ENCODE data around the gene RAP1GDS1. TPM values are rescaled to one million over a fixed set of nuclear protein-coding genes. Genes with fewer than 3 reads are reported as not detected.

RAP1GDS1 gene
- total RNA-seq, 4 donors from 2014 or later: 5.9 to 8.6 (median 8.2) TPM

DNA sequence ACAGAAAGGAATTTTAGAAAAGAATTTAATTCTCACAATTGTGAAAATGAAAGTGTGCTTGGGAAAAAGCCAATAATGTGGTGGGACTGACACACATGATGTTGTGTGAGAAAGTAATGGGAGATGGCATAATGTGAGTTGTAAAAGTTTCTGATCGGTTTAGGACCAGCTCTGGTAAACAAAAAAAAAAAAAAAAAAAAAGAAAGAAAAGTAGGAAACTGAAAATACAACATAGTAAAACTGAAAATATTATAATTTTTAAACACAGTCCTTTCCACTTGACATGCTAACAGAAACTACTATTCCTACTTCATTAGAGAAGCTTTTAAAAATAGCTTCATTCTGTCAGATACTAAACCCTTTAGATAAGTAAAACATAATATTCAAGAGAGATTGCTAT lies 28.2 kb downstream of the RAP1GDS1 start:
- no peak overlapping the region for H3K27ac ChIP-seq
- no peaks in the 10 kb centered on the region for H3K36me3 ChIP-seq
- in situ Hi-C loops (cut with MboI; ENCODE audit: low sequenced_read_pairs in 4 of 4): no loop called here
- TF ChIP-seq CTCF (IDR thresholded peaks at IDR 0.05 in 4 of 5, conservative IDR thresholded peaks at IDR 0.05 in 1 of 5): no peak
- TF ChIP-seq POLR2A (IDR thresholded peaks at IDR 0.05): no peak
- intact Hi-C loops (cut with DNase I; ENCODE audit: low total_unique reads): no loop called here
- no peak for DNase-seq
- H3K27me3 ChIP-seq: no peaks in the 10 kb centered on the region
- no peak overlapping the region for H3K4me3 ChIP-seq
- H3K4me1 ChIP-seq: peaks cover 2 to 8% of the 10 kb centered on the region in 2 donors
- H3K9me3 ChIP-seq: no peaks in the 10 kb centered on the region
- no peak for ATAC-seq

DNA sequence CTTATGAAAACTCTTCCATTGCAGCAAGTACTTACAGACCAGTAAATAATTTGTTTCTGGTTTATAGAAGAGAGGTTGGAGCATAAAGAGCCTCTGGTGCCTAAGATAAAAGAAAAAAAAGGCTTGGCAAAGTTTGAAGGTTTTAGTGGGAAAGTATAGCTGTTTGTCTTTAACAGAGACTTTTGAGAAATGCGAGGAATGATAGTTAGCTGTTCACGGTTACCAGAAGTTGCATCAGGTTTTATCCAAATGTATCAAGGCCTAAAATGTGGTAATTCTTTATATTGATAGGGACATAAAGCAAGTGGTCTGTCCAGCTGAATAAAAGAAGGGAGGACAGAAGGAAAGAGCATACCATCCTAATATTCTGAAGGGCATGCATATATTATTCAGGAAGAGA lies 29.3 kb downstream of the RAP1GDS1 start:
- TF ChIP-seq CTCF (IDR thresholded peaks at IDR 0.05 in 4 of 5, conservative IDR thresholded peaks at IDR 0.05 in 1 of 5) (no peak), POLR2A (IDR thresholded peaks at IDR 0.05) (no peak)
- H3K9me3 ChIP-seq: no peaks in the 10 kb centered on the region
- H3K27me3 ChIP-seq: no peaks in the 10 kb centered on the region
- H3K27ac ChIP-seq: no peak overlapping the region
- ATAC-seq (no peak), DNase-seq (no peak)
- in situ Hi-C loops (cut with MboI; ENCODE audit: low sequenced_read_pairs in 4 of 4): no loop called here
- peaks cover 0 to 3% of the 10 kb centered on the region in 2 donors for H3K4me1 ChIP-seq
- no peak overlapping the region for H3K4me3 ChIP-seq
- no peaks in the 10 kb centered on the region for H3K36me3 ChIP-seq
- intact Hi-C loops (cut with DNase I; ENCODE audit: low total_unique reads): no loop called here

GRCh38 chr4:98293104-98293887 lies 32.1 kb downstream of the RAP1GDS1 start:
- no peak for ATAC-seq
- intact Hi-C loops (cut with DNase I; ENCODE audit: low total_unique reads): no loop called here
- in situ Hi-C loops (cut with MboI; ENCODE audit: low sequenced_read_pairs in 4 of 4): no loop called here
- H3K27ac ChIP-seq: no peak overlapping the region
- no peak for DNase-seq
- no peaks in the 10 kb centered on the region for H3K36me3 ChIP-seq
- TF ChIP-seq CTCF (IDR thresholded peaks at IDR 0.05 in 4 of 5, conservative IDR thresholded peaks at IDR 0.05 in 1 of 5) (no peak), POLR2A (IDR thresholded peaks at IDR 0.05) (no peak)
- H3K27me3 ChIP-seq: no peaks in the 10 kb centered on the region
- H3K9me3 ChIP-seq: no peaks in the 10 kb centered on the region
- no peak overlapping the region for H3K4me3 ChIP-seq
- peaks cover 0 to 3% of the 10 kb centered on the region in 2 donors for H3K4me1 ChIP-seq

- no peak for TF ChIP-seq POLR2A (IDR thresholded peaks at IDR 0.05)
- no peak for TF ChIP-seq CTCF (IDR thresholded peaks at IDR 0.05 in 4 of 5, conservative IDR thresholded peaks at IDR 0.05 in 1 of 5)
- DNase-seq: no peak
- intact Hi-C loops (cut with DNase I; ENCODE audit: low total_unique reads): no loop called here
- H3K4me3 ChIP-seq: no peak overlapping the region
- no peak for ATAC-seq
- in situ Hi-C loops (cut with MboI; ENCODE audit: low sequenced_read_pairs in 4 of 4): no loop called here
- H3K9me3 ChIP-seq: peaks cover 0 to 4% (median 0%) of the 10 kb centered on the region in 3 donors
- no peaks in the 10 kb centered on the region for H3K4me1 ChIP-seq
- no peak overlapping the region for H3K27ac ChIP-seq
- H3K36me3 ChIP-seq: no peaks in the 10 kb centered on the region
- no peaks in the 10 kb centered on the region for H3K27me3 ChIP-seq
Measured at GRCh38 chr4:98298022-98298421, 36.8 kb downstream of the RAP1GDS1 start.
